ENCODE measurements around the gene EHD1.

DNA sequence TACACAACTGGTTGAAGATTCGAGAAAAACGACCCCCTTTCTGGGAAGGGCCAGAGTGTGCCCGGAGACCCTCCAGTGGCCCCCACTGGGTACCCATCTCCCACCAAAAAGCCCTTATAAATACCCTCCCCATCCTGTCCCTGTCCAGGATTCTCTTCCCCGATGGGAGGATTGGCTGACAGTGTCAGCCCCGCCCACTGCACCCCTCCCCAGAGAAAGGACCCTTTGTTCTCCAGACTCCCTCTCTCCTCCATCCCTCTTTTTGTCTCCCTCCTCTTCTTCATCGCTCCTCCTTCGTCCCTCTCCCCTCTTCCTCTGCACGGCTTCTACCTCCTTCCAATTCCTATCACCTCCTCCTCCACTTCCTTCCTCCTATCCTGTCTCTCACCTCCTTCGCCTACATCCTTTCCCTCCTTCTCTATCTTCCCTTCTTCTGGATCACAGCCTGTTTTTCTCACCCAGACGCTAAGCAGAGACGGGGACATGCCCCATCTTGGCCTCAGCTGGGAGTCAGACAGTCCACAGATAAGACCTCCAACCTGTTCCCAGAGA, 54.8 kb downstream of the EHD1 start:
- TF ChIP-seq POLR2AphosphoS5 (IDR thresholded peaks at IDR 0.05; ENCODE audit: low read depth, low read length): no peak
- no peak for TF ChIP-seq TAF1 (IDR thresholded peaks at IDR 0.05; ENCODE audit: borderline replicate concordance, low read depth, low read length)
